GM12875 (cell line): Measurements from ENCODE around the gene ANKRD26.

Experiments
- H3K4me3 ChIP-seq: one replicate; pipeline ENCODE4 v1.5.1; 2011; ENCODE audit warnings: low read depth, low read length, control low read depth
- CTCF ChIP-seq: IDR thresholded peaks from 2 replicates; pipeline ENCODE4 v1.5.1; 2011; ENCODE audit warnings: low read depth, mild to moderate bottlenecking, control low read depth, inconsistent platforms, low read length, moderate library complexity, borderline replicate concordance; ENCODE audit not compliant: insufficient read depth

Gene ANKRD26

GRCh38 chr10:26981232-26981824, 119.0 kb downstream of the ANKRD26 start:
- no peak overlapping the region for H3K4me3 ChIP-seq
- no peak for TF ChIP-seq CTCF

GRCh38 chr10:26978519-26978918, 121.8 kb downstream of the ANKRD26 start:
- TF ChIP-seq CTCF: no peak

GRCh38 chr10:26977635-26978034, 122.7 kb downstream of the ANKRD26 start:
- no peak for TF ChIP-seq CTCF
- H3K4me3 ChIP-seq: no peak overlapping the region

More at GRCh38 chr10:26978519-26978918, 121.8 kb downstream of the ANKRD26 start:
- no peak overlapping the region for H3K4me3 ChIP-seq

- no peak overlapping the region for H3K4me3 ChIP-seq
- TF ChIP-seq CTCF: no peak
Observed at GRCh38 chr10:26970667-26971066, 129.6 kb downstream of the ANKRD26 start.

- H3K4me3 ChIP-seq: no peak overlapping the region
- TF ChIP-seq CTCF: no peak
Observed at GRCh38 chr10:26969145-26969926, 131.0 kb downstream of the ANKRD26 start.

GRCh38 chr10:26962835-26963234, 137.5 kb downstream of the ANKRD26 start:
- H3K4me3 ChIP-seq: no peak overlapping the region
- TF ChIP-seq CTCF: no peak

- no peak overlapping the region for H3K4me3 ChIP-seq
- TF ChIP-seq CTCF: no peak
Observed at GRCh38 chr10:26960308-26960707, 140.0 kb downstream of the ANKRD26 start.
